Measurements from ENCODE around the gene CRYBG1.

GRCh38 chr6:106609699-106610098 lies 249.2 kb downstream of the CRYBG1 start:
- TF ChIP-seq JUNB (IDR thresholded peaks at IDR 0.05) (no peak), SMC3 (IDR thresholded peaks at IDR 0.05; ENCODE audit: borderline replicate concordance, low read length) (peak; percentile 71), EP300 (IDR thresholded peaks at IDR 0.05; ENCODE audit: borderline replicate concordance in 1 of 2, control insufficient read depth in 1 of 2, low read depth in 2 of 2, low read length in 2 of 2) (no peak), STAT3 (IDR thresholded peaks at IDR 0.05; ENCODE audit: low read depth, low read length) (no peak), BCL11A (IDR thresholded peaks at IDR 0.05; ENCODE audit: low read depth, low read length) (no peak), EZH2 (IDR thresholded peaks at IDR 0.05; ENCODE audit: borderline replicate concordance, control insufficient read depth, low read depth, low read length) (no peak), ZNF274 (IDR thresholded peaks at IDR 0.05; ENCODE audit: insufficient read depth, insufficient read length) (no peak), MYB (IDR thresholded peaks at IDR 0.05; ENCODE audit: borderline replicate concordance, low read depth, low read length) (no peak), ZNF384 (IDR thresholded peaks at IDR 0.05; ENCODE audit: borderline replicate concordance, low read depth, low read length) (no peak), TCF7 (IDR thresholded peaks at IDR 0.05; ENCODE audit: borderline replicate concordance) (no peak), YY1 (IDR thresholded peaks at IDR 0.05; ENCODE audit: low read depth, low read length) (no peak)
- TF ChIP-seq, protein P1, sequence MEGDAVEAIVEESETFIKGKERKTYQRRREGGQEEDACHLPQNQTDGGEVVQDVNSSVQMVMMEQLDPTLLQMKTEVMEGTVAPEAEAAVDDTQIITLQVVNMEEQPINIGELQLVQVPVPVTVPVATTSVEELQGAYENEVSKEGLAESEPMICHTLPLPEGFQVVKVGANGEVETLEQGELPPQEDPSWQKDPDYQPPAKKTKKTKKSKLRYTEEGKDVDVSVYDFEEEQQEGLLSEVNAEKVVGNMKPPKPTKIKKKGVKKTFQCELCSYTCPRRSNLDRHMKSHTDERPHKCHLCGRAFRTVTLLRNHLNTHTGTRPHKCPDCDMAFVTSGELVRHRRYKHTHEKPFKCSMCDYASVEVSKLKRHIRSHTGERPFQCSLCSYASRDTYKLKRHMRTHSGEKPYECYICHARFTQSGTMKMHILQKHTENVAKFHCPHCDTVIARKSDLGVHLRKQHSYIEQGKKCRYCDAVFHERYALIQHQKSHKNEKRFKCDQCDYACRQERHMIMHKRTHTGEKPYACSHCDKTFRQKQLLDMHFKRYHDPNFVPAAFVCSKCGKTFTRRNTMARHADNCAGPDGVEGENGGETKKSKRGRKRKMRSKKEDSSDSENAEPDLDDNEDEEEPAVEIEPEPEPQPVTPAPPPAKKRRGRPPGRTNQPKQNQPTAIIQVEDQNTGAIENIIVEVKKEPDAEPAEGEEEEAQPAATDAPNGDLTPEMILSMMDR (IDR thresholded peaks at IDR 0.05 in 2 of 3, conservative IDR thresholded peaks at IDR 0.05 in 1 of 3; ENCODE audit: control insufficient read depth in 2 of 3, extremely low read depth in 1 of 3, insufficient read depth in 1 of 3, low read depth in 3 of 3, low read length in 3 of 3) = peak; percentile 49 to 55 (median 50); a peak in 5 of 6 replicates
